ENCODE data around the gene LIPF. TPM values are rescaled to one million over a fixed set of nuclear protein-coding genes. Genes with fewer than 3 reads are reported as not detected.

The LIPF gene
- total RNA-seq, 1 experiment from 2014 or later: not detected

- Histone ChIP-seq H2BK20ac (ENCODE audit: low read depth, low read length, poor library complexity, severe bottlenecking) (no peak overlapping the region), H3K23ac (ENCODE audit: insufficient read length, low read depth, low read length) (no peak overlapping the region), H3K9ac (ENCODE audit: extremely low read depth, insufficient read length, low read length) (no peak overlapping the region), H4K20me1 (ENCODE audit: control insufficient read depth, insufficient read depth, insufficient read length) (no peaks in the 10 kb centered on the region), H3K4me2 (ENCODE audit: insufficient read depth, insufficient read length, low read length) (no peak overlapping the region), H4K91ac (ENCODE audit: insufficient read length, low read depth, low read length) (no peak overlapping the region), H3K56ac (ENCODE audit: insufficient read length, low read depth, low read length) (no peak overlapping the region), H2BK12ac (ENCODE audit: insufficient read length, low read depth, low read length) (no peak overlapping the region), H3K27ac (ENCODE audit: insufficient read length, low read depth, low read length) (no peak overlapping the region), H2AFZ (ENCODE audit: low read length) (no peak overlapping the region), H3K4ac (ENCODE audit: low read depth, low read length) (no peak overlapping the region), H3K27me3 (ENCODE audit: insufficient read depth, low read length) (no peaks in the 10 kb centered on the region), H3K23me2 (ENCODE audit: insufficient read length, low read depth, low read length, poor library complexity, severe bottlenecking) (no peaks in the 10 kb centered on the region), H2BK5ac (ENCODE audit: insufficient read length, low read length) (no peak overlapping the region), H3K18ac (ENCODE audit: insufficient read length, low read depth, low read length) (no peak overlapping the region), H3K79me1 (ENCODE audit: insufficient read depth, low read depth, low read length, poor library complexity, severe bottlenecking) (no peaks in the 10 kb centered on the region), H4K5ac (ENCODE audit: insufficient read length, low read depth, low read length) (no peak overlapping the region), H4K8ac (replicated peaks; ENCODE audit: insufficient read length, low read depth, low read length) (no peak overlapping the region), H3K4me1 (ENCODE audit: insufficient read depth, low read length) (no peaks in the 10 kb centered on the region), H3T11ph (ENCODE audit: low read length) (no peak overlapping the region), H3K79me2 (ENCODE audit: insufficient read depth, low read length) (no peaks in the 10 kb centered on the region), H2BK120ac (ENCODE audit: low read depth, low read length, poor library complexity, severe bottlenecking) (no peak overlapping the region), H2AK5ac (ENCODE audit: insufficient read length, low read length) (no peak overlapping the region), H3K9me3 (ENCODE audit: control insufficient read depth, low read depth, low read length) (no peaks in the 10 kb centered on the region), H2BK15ac (ENCODE audit: low read depth, low read length) (no peak overlapping the region), H3K14ac (ENCODE audit: insufficient read depth, low read length) (no peak overlapping the region)
- peaks cover 3% of the 10 kb centered on the region for H3K27me3 Mint-ChIP-seq (ENCODE audit: low read depth)
- peaks cover 4 to 6% of the 10 kb centered on the region in 2 experiments; a peak in 4 of 5 replicates for H3K9me3 Mint-ChIP-seq
- TF ChIP-seq CTCF (conservative IDR thresholded peaks at IDR 0.05): no peak
- no peak overlapping the region for H3K27ac Mint-ChIP-seq
- H3K36me3 Mint-ChIP-seq (ENCODE audit: insufficient read depth in 1 of 3, low read depth in 3 of 3): no peaks in the 10 kb centered on the region; a peak in 1 of 7 replicates
- no peaks in the 10 kb centered on the region for H3K4me1 Mint-ChIP-seq
- H3K4me3 Mint-ChIP-seq: no peak overlapping the region
- no peak for DNase-seq
These were observed 21.3 kb upstream of the LIPF start for GRCh38 chr10:88642963-88643362.
